ENCODE results near the gene SLFN12. TPM values are rescaled to one million over a fixed set of nuclear protein-coding genes. Genes with fewer than 3 reads are reported as not detected.

Gene SLFN12
- total RNA-seq, 1 experiment from 2014 or later = 14.5 TPM

DNA sequence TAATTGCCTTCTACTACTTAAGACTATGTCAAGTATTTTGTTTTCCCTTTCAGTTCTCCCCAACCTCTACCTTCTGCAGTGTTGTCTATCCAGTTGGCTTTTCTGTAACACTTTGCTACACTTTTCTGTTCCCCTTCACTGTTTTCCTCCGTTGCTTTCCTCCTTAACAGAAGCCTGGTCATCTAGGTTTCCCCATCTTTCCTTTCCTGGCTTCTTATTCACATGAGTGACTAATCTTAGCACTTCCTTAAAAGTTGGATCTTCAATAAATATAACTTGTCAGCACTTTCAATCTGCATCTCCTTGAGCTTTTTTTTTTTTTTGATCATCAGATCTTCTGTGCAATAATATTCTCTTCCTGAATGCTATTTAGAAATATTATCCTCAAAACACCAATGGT, 56.1 kb downstream of the SLFN12 start:
- Histone ChIP-seq H3K23ac (ENCODE audit: insufficient read length, low read depth, low read length) (no peak overlapping the region), H2BK20ac (ENCODE audit: low read depth, low read length, poor library complexity, severe bottlenecking) (no peak overlapping the region), H2BK12ac (ENCODE audit: insufficient read length, low read depth, low read length) (no peak overlapping the region), H3K4me1 (ENCODE audit: insufficient read depth, low read length) (no peaks in the 10 kb centered on the region), H3T11ph (ENCODE audit: low read length) (no peak overlapping the region), H2AK5ac (ENCODE audit: insufficient read length, low read length) (no peak overlapping the region), H3K79me2 (ENCODE audit: insufficient read depth, low read length) (no peaks in the 10 kb centered on the region), H4K5ac (ENCODE audit: insufficient read length, low read depth, low read length) (no peak overlapping the region), H2BK5ac (ENCODE audit: insufficient read length, low read length) (no peak overlapping the region), H3K79me1 (ENCODE audit: insufficient read depth, low read depth, low read length, poor library complexity, severe bottlenecking) (no peaks in the 10 kb centered on the region), H3K27ac (ENCODE audit: insufficient read length, low read depth, low read length) (no peak overlapping the region), H3K27me3 (ENCODE audit: insufficient read depth, low read length) (peaks cover 37% of the 10 kb centered on the region), H2BK120ac (ENCODE audit: low read depth, low read length, poor library complexity, severe bottlenecking) (no peak overlapping the region), H3K4me2 (ENCODE audit: insufficient read depth, insufficient read length, low read length) (no peak overlapping the region), H3K18ac (ENCODE audit: insufficient read length, low read depth, low read length) (no peak overlapping the region), H4K91ac (ENCODE audit: insufficient read length, low read depth, low read length) (no peak overlapping the region), H3K9me3 (ENCODE audit: control insufficient read depth, low read depth, low read length) (no peaks in the 10 kb centered on the region), H3K4ac (ENCODE audit: low read depth, low read length) (no peak overlapping the region), H4K8ac (replicated peaks; ENCODE audit: insufficient read length, low read depth, low read length) (no peak overlapping the region), H2BK15ac (ENCODE audit: low read depth, low read length) (no peak overlapping the region), H3K56ac (ENCODE audit: insufficient read length, low read depth, low read length) (no peak overlapping the region), H3K23me2 (ENCODE audit: insufficient read length, low read depth, low read length, poor library complexity, severe bottlenecking) (peaks cover 11% of the 10 kb centered on the region), H2AFZ (ENCODE audit: low read length) (no peak overlapping the region), H3K9ac (ENCODE audit: extremely low read depth, insufficient read length, low read length) (no peak overlapping the region), H4K20me1 (ENCODE audit: control insufficient read depth, insufficient read depth, insufficient read length) (no peaks in the 10 kb centered on the region), H3K14ac (ENCODE audit: insufficient read depth, low read length) (no peak overlapping the region)
- peaks cover 0 to 6% of the 10 kb centered on the region in 2 experiments; a peak in 4 of 5 replicates for H3K9me3 Mint-ChIP-seq
- H3K27ac Mint-ChIP-seq = no peak overlapping the region
- peaks cover 6 to 11% of the 10 kb centered on the region in 2 experiments for H3K4me1 Mint-ChIP-seq
- peaks cover 69% of the 10 kb centered on the region for H3K27me3 Mint-ChIP-seq (ENCODE audit: low read depth)
- no peak overlapping the region for H3K4me3 Mint-ChIP-seq
- TF ChIP-seq CTCF (conservative IDR thresholded peaks at IDR 0.05) = no peak
- WGBS (ENCODE audit: extremely low coverage, insufficient read length, low lambda C conversion rate) = no CpG with 5 or more reads among the region's 1 CpG
- H3K36me3 Mint-ChIP-seq (ENCODE audit: insufficient read depth in 1 of 3, low read depth in 3 of 3) = no peaks in the 10 kb centered on the region; a peak in 2 of 7 replicates
- no peak for DNase-seq

Data from H9 (cell line).